ENCODE measurements around the gene DYNLRB1. TPM values are rescaled to one million over a fixed set of nuclear protein-coding genes. Genes with fewer than 3 reads are reported as not detected.

DYNLRB1 gene
- total and polyA plus RNA-seq, 9 donors: 79.9 to 319 (median 122) TPM

DNA sequence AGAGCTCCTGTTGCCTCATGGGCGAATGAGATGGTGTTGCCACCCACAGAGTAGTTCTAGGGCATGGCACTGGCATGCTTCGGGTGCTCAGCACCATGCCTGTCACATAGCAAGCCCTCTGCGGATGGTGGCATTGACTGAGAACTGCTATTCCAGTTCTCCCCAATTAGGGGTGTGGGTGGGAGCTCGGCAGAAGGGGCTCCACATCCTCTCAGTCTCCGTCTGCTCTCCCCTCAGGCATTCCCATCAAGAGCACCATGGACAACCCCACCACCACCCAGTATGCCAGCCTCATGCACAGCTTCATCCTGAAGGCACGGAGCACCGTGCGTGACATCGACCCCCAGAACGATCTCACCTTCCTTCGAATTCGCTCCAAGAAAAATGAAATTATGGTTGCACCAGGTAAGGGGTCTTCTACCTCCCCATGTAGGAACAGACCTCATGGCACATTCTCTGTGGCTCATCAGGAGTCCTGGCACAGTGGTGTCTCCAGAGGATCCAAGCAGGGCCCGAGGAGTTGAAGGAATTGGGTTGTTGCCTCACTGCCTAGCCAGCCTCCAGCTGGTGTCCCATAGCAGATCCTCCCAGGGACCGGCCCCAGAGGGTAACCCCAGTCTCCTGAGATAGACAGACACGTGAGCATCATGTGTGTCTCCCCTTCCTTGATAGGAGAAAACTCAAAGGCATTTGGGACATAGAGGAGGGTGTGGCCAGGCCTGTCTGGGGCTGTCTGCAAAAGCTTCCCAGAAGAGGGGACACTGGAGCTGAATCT is 18.4 kb downstream of the DYNLRB1 start:
- WGBS, 3 donors: 90 to 93% (median 92%) methylated on average over 15 of the region's 15 CpGs
- intact Hi-C loops (cut with DNase I): loop anchor here in 1 of 4 donors (10.0 kb wide), 1 partner anchor 170 kb away; the partner anchor contains the start of gene TP53INP2
- Histone ChIP-seq H3K27me3 (no peaks in the 10 kb centered on the region), H3K27ac (no peak overlapping the region), H3K4me3 (no peak overlapping the region), H3K36me3 (no peaks in the 10 kb centered on the region), H3K9me3 (no peaks in the 10 kb centered on the region), H3K4me1 (ENCODE audit: insufficient read depth) (no peaks in the 10 kb centered on the region)
- TF ChIP-seq EP300 (IDR thresholded peaks at IDR 0.05) (no peak), POLR2A (IDR thresholded peaks at IDR 0.05) (no peak)
- TF ChIP-seq, protein P1, sequence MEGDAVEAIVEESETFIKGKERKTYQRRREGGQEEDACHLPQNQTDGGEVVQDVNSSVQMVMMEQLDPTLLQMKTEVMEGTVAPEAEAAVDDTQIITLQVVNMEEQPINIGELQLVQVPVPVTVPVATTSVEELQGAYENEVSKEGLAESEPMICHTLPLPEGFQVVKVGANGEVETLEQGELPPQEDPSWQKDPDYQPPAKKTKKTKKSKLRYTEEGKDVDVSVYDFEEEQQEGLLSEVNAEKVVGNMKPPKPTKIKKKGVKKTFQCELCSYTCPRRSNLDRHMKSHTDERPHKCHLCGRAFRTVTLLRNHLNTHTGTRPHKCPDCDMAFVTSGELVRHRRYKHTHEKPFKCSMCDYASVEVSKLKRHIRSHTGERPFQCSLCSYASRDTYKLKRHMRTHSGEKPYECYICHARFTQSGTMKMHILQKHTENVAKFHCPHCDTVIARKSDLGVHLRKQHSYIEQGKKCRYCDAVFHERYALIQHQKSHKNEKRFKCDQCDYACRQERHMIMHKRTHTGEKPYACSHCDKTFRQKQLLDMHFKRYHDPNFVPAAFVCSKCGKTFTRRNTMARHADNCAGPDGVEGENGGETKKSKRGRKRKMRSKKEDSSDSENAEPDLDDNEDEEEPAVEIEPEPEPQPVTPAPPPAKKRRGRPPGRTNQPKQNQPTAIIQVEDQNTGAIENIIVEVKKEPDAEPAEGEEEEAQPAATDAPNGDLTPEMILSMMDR (IDR thresholded peaks at IDR 0.05): no peak
- no peak for DNase-seq

DNA sequence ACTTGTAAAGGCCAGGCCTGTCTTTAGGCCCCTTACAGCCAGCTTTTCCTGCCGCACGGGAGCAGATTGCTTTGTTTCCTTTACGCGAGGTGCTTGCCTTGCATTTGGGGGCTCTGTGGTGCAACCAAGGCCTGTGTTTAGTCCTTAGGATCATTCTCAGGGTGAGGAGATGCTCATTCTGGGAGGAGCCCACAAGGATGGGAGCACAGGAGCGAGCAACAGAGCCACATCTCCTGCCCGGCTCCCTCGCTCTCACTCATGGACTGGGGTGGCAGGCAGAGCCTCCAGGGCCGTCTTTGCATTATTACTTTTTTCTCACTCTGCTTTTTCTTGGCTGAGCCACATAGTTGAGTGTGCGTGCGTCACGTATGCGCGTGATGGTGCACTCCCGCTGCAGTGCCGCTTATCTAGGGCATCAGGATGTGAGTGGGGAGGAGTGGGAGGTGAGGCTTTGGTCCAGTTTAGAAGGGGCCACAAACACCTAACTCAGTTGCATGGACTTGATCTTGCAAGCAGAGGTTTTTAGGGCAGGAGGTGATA is 19.1 kb downstream of the DYNLRB1 start:
- H3K27me3 ChIP-seq: no peaks in the 10 kb centered on the region
- H3K36me3 ChIP-seq: no peaks in the 10 kb centered on the region
- no peak for DNase-seq
- no peaks in the 10 kb centered on the region for H3K4me1 ChIP-seq (ENCODE audit: insufficient read depth)
- H3K27ac ChIP-seq: no peak overlapping the region
- H3K4me3 ChIP-seq: no peak overlapping the region
- no peaks in the 10 kb centered on the region for H3K9me3 ChIP-seq
- TF ChIP-seq, protein P1 (IDR thresholded peaks at IDR 0.05): no peak
- no peak for TF ChIP-seq EP300 (IDR thresholded peaks at IDR 0.05)
- TF ChIP-seq POLR2A (IDR thresholded peaks at IDR 0.05): no peak
- intact Hi-C loops (cut with DNase I): loop anchor here in 1 of 4 donors (10.0 kb wide), 1 partner anchor 169 kb away; the partner anchor contains the start of gene TP53INP2
- WGBS, 3 donors: 89 to 94% (median 91%) methylated on average over 15 of the region's 15 CpGs

GRCh38 chr20:34535857-34536256 is 19.6 kb downstream of the DYNLRB1 start:
- TF ChIP-seq, protein P1 (IDR thresholded peaks at IDR 0.05): no peak
- TF ChIP-seq EP300 (IDR thresholded peaks at IDR 0.05) (no peak), POLR2A (IDR thresholded peaks at IDR 0.05) (no peak)
- H3K4me1 ChIP-seq (ENCODE audit: insufficient read depth): no peaks in the 10 kb centered on the region
- intact Hi-C loops (cut with DNase I): loop anchor here in 1 of 4 donors (10.0 kb wide), 1 partner anchor 169 kb away; the partner anchor contains the start of gene TP53INP2
- no peak for DNase-seq
- H3K27me3 ChIP-seq: no peaks in the 10 kb centered on the region
- WGBS, 3 donors: 93 to 97% (median 94%) methylated on average over 2 of the region's 2 CpGs
- H3K4me3 ChIP-seq: no peak overlapping the region
- H3K9me3 ChIP-seq: no peaks in the 10 kb centered on the region
- no peaks in the 10 kb centered on the region for H3K36me3 ChIP-seq
- H3K27ac ChIP-seq: no peak overlapping the region

DNA sequence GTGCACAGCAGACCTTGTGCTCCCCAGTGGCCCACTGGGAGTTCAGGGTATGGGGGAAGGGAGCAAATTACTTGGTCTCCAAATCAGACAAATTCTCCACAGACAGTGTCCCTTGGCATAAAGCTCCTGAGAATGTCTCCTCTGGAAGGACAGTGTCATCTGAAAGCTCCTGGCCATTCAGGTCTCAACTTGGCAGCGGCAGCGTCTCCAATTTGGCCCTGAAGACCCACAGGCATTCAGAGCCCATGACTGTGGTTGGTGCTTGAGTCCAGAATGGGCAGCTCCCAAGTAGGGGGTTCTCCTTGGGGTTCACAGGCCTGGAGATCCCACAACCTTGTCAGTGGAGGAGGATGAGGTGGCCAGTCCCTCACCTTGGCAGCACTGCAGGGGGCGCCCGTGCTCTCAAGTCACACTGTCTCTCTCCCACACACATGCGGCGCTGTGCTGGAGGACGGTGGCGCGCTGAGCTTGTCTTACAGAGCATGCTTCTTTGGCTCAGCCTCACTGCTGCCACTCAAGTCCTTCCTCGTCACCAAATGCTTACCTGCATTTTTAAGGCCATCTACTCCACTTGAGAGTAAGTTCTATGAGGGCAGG is 20.7 kb downstream of the DYNLRB1 start:
- no peak for TF ChIP-seq POLR2A (IDR thresholded peaks at IDR 0.05)
- TF ChIP-seq, protein P1 (IDR thresholded peaks at IDR 0.05): no peak
- TF ChIP-seq EP300 (IDR thresholded peaks at IDR 0.05): no peak
- Histone ChIP-seq H3K4me1 (ENCODE audit: insufficient read depth) (no peaks in the 10 kb centered on the region), H3K27ac (no peak overlapping the region), H3K27me3 (no peaks in the 10 kb centered on the region), H3K36me3 (no peaks in the 10 kb centered on the region), H3K9me3 (no peaks in the 10 kb centered on the region), H3K4me3 (no peak overlapping the region)
- peak in 1 of 5 donors; percentile 35 for DNase-seq
- intact Hi-C loops (cut with DNase I): loop anchor here in 1 of 4 donors (10.0 kb wide), 1 partner anchor 168 kb away; the partner anchor contains the start of gene TP53INP2
- WGBS, 3 donors: 66 to 76% (median 71%) methylated on average over 10 of the region's 10 CpGs

All from ovary (tissue), 9 donors.